GM19395 (cell line): Measurements from ENCODE around the gene LINC00237.
A peak's percentile ranks its signal among the peaks of the same experiment; 100 is the strongest.

Experiments
- ATAC-seq: cut with Tn5 transposase; IDR thresholded peaks from one replicate; pipeline ENCODE4 v1.9.1; 2021; ENCODE audit warnings: mild to moderate bottlenecking, moderate library complexity; ENCODE audit not compliant: unreplicated experiment

LINC00237 gene

GRCh38 chr20:21100578-21101452 lies 5.3 kb downstream of the LINC00237 start:
- peak; percentile 5 for ATAC-seq

- ATAC-seq = peak; percentile 44
Measured at GRCh38 chr20:21099751-21100577, 6.2 kb downstream of the LINC00237 start.

- ATAC-seq = no peak
Measured at GRCh38 chr20:21096321-21097043, 9.7 kb downstream of the LINC00237 start.

GRCh38 chr20:21092806-21093205 lies 13.4 kb downstream of the LINC00237 start:
- ATAC-seq = no peak

- no peak for ATAC-seq
Measured at GRCh38 chr20:21090721-21091120, 15.4 kb downstream of the LINC00237 start.

GRCh38 chr20:21090111-21090618 lies 16.0 kb downstream of the LINC00237 start:
- no peak for ATAC-seq

GRCh38 chr20:21089391-21089790 lies 16.8 kb downstream of the LINC00237 start:
- ATAC-seq = no peak

- ATAC-seq = no peak
Measured at GRCh38 chr20:21087862-21088540, 18.2 kb downstream of the LINC00237 start.

GRCh38 chr20:21083825-21084325 lies 22.3 kb downstream of the LINC00237 start:
- no peak for ATAC-seq

- no peak for ATAC-seq
Measured at GRCh38 chr20:21082584-21082983, 23.6 kb downstream of the LINC00237 start.

GRCh38 chr20:21077809-21078345 lies 28.3 kb downstream of the LINC00237 start:
- no peak for ATAC-seq

- ATAC-seq = no peak
Measured at GRCh38 chr20:21076073-21076472, 30.1 kb downstream of the LINC00237 start.

GRCh38 chr20:21075471-21075870 lies 30.7 kb downstream of the LINC00237 start:
- ATAC-seq = no peak

GRCh38 chr20:21074605-21075336 lies 31.4 kb downstream of the LINC00237 start:
- ATAC-seq = peak; percentile 99

- ATAC-seq = no peak
Measured at GRCh38 chr20:21067255-21067654, 38.9 kb downstream of the LINC00237 start.

- ATAC-seq = no peak
Measured at GRCh38 chr20:21064924-21065323, 41.2 kb downstream of the LINC00237 start.

- ATAC-seq = no peak
Measured at GRCh38 chr20:21063276-21063675, 42.9 kb downstream of the LINC00237 start.

GRCh38 chr20:21053002-21053762 lies 53.0 kb downstream of the LINC00237 start:
- ATAC-seq = no peak

- no peak for ATAC-seq
Measured at GRCh38 chr20:21052686-21053001, 53.5 kb downstream of the LINC00237 start.
